ENCODE results near the gene JARID2. TPM values are rescaled to one million over a fixed set of nuclear protein-coding genes. Genes with fewer than 3 reads are reported as not detected.

The JARID2 gene
- total and polyA plus RNA-seq, 3 donors from 2014 or later = 36.1 to 60.8 (median 53.7) TPM

- no peak overlapping the region for H3K27ac ChIP-seq
- no peaks in the 10 kb centered on the region for H3K36me3 ChIP-seq (ENCODE audit: low read depth, missing control alignments)
- 81 to 87% methylated on average over 6 of the region's 6 CpGs for WGBS, 2 donors
- TF ChIP-seq POLR2A (IDR thresholded peaks at IDR 0.05) (no peak), CTCF (IDR thresholded peaks at IDR 0.05) (no peak)
- no peaks in the 10 kb centered on the region for H3K27me3 ChIP-seq
- H3K4me1 ChIP-seq = peaks cover 25% of the 10 kb centered on the region
- no peak overlapping the region for H3K4me3 ChIP-seq
- no peak for DNase-seq
- intact Hi-C loops (cut with DNase I; ENCODE audit: low total_unique reads) = loop anchor here (5.0 kb wide), 1 partner anchor 195 kb away; the partner anchor contains the start of gene JARID2
- no peaks in the 10 kb centered on the region for H3K9me3 ChIP-seq
These were observed 196.6 kb downstream of the JARID2 start for GRCh38 chr6:15442467-15442866.

GRCh38 chr6:15443119-15443830 lies 197.4 kb downstream of the JARID2 start:
- Histone ChIP-seq H3K4me3 (no peak overlapping the region), H3K4me1 (peaks cover 25% of the 10 kb centered on the region), H3K36me3 (ENCODE audit: low read depth, missing control alignments) (no peaks in the 10 kb centered on the region), H3K9me3 (no peaks in the 10 kb centered on the region), H3K27me3 (no peaks in the 10 kb centered on the region), H3K27ac (no peak overlapping the region)
- TF ChIP-seq CTCF (IDR thresholded peaks at IDR 0.05) (no peak), POLR2A (IDR thresholded peaks at IDR 0.05) (no peak)
- DNase-seq = no peak
- 68 to 70% methylated on average over 5 of the region's 5 CpGs for WGBS, 2 donors
- intact Hi-C loops (cut with DNase I; ENCODE audit: low total_unique reads) = loop anchor here (5.0 kb wide), 1 partner anchor 196 kb away; the partner anchor contains the start of gene JARID2

- no peak for DNase-seq
- H3K27me3 ChIP-seq = no peaks in the 10 kb centered on the region
- no peak overlapping the region for H3K27ac ChIP-seq
- TF ChIP-seq POLR2A (IDR thresholded peaks at IDR 0.05) (no peak), CTCF (IDR thresholded peaks at IDR 0.05) (no peak)
- H3K4me1 ChIP-seq = peaks cover 24% of the 10 kb centered on the region
- no peaks in the 10 kb centered on the region for H3K36me3 ChIP-seq (ENCODE audit: low read depth, missing control alignments)
- no peak overlapping the region for H3K4me3 ChIP-seq
- WGBS, 2 donors = 58 to 64% methylated on average over 14 of the region's 14 CpGs
- H3K9me3 ChIP-seq = no peaks in the 10 kb centered on the region
- intact Hi-C loops (cut with DNase I; ENCODE audit: low total_unique reads) = loop anchor here (5.0 kb wide), 1 partner anchor 197 kb away; the partner anchor contains the start of gene JARID2
These were observed 198.3 kb downstream of the JARID2 start for GRCh38 chr6:15444081-15444731.

- peaks cover 18% of the 10 kb centered on the region for H3K4me1 ChIP-seq
These were observed 199.0 kb downstream of the JARID2 start for GRCh38 chr6:15444881-15445280.

More at GRCh38 chr6:15444881-15445280, 199.0 kb downstream of the JARID2 start:
- DNase-seq = peak; percentile 39
- no peak overlapping the region for H3K27ac ChIP-seq
- H3K27me3 ChIP-seq = no peaks in the 10 kb centered on the region
- intact Hi-C loops (cut with DNase I; ENCODE audit: low total_unique reads) = loop anchor here (5.0 kb wide), 1 partner anchor 198 kb away; the partner anchor contains the start of gene JARID2
- H3K9me3 ChIP-seq = no peaks in the 10 kb centered on the region
- no peak overlapping the region for H3K4me3 ChIP-seq
- TF ChIP-seq CTCF (IDR thresholded peaks at IDR 0.05) = no peak
- no peak for TF ChIP-seq POLR2A (IDR thresholded peaks at IDR 0.05)
- no peaks in the 10 kb centered on the region for H3K36me3 ChIP-seq (ENCODE audit: low read depth, missing control alignments)
- 50 to 62% methylated on average over 3 of the region's 3 CpGs for WGBS, 2 donors

All from testis (tissue), 3 donors.